Activated CD8-positive, alpha-beta memory T cell treated with anti-CD3 and anti-CD28 coated beads for 24 hours (primary cell): ENCODE data around the gene P2RX7.
"Not testable (repeated sequence)": the region's sequence is repeated elsewhere in the genome, so short reads cannot be mapped to it uniquely, and the experiment has no call there.

Source experiments
- DNase-seq: peaks from one replicate; pipeline ENCODE4 v3.0.0-alpha.2; 2020

The P2RX7 gene

GRCh38 chr12:121139286-121139685, 6.6 kb downstream of the P2RX7 start:
- DNase-seq, result no peak

- DNase-seq, result no peak
Observed at GRCh38 chr12:121142171-121142950, 9.7 kb downstream of the P2RX7 start.

- DNase-seq, result no peak
Observed at GRCh38 chr12:121144416-121144914, 11.8 kb downstream of the P2RX7 start.

- no peak for DNase-seq
Observed at GRCh38 chr12:121145221-121145620, 12.5 kb downstream of the P2RX7 start.

- not testable (repeated sequence) for DNase-seq
Observed at GRCh38 chr12:121149289-121149688, 16.6 kb downstream of the P2RX7 start.

GRCh38 chr12:121154793-121155375, 22.2 kb downstream of the P2RX7 start:
- DNase-seq, result no peak

DNA sequence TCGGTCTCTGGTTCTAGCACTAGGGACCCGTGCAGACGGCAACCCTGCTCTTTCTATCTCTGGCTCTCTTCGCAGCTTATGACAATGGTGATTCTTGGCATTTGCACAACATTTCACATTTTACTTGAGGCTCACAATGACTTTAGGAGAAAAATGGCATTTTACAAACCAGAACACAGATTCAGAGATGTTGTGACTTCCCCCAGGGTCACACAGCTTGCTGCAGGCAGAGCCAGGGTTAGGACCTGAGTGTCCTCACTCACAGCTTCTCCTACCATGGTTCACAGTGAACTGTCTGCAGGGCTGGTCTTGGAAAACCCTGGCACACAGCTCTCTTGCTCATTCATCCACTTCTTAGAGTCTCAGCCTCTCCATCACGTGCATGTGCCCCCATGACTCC, 23.7 kb downstream of the P2RX7 start:
- no peak for DNase-seq

DNA sequence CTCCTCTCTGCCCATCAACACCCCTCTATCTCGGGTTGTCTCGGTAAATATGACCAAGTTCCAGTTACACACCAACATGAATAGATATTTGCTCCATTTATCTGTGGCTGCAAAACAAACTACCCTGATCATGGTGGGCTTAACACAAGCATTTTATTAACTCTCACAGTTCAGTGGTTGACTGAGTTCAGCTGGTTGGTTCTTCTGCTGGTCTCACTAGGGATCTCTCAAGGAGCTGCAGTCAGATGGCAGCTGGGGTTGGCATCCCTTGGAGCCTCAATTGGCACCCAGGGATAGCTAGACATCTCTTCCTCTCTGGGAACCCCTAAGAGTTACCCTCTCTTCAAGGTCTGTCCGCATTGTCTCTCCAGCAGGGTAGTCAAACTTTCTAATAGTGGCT, 25.4 kb downstream of the P2RX7 start:
- DNase-seq, result no peak

DNA sequence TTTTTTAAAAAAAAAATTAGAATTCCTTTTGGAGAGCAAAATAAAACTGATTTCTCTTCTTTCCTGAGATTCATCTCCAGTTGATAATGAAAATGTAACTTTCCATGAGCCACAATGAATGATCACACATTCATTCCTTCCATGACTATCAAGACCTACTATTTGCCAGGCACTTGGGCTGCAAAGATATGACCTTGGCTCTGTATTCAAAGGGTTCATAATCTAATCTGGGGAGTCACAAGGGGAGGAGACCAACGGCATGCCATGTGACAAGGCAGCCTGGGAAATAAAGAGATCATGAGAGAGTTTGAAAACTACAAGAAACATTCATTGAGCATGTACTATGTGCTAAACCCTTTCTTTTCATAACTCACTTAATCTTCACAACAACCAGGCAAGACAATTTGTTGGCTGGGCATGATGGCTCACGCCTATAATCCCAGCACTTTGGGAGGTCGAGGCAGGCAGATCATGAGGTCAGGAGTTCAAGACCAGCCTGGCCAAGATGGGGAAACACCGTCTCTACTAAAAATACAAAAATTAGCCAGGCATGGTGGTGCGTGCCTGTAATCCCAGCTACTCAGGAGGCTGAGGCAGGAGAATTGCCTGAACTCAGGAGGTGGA, 26.2 kb downstream of the P2RX7 start:
- DNase-seq, result not testable (repeated sequence)

DNA sequence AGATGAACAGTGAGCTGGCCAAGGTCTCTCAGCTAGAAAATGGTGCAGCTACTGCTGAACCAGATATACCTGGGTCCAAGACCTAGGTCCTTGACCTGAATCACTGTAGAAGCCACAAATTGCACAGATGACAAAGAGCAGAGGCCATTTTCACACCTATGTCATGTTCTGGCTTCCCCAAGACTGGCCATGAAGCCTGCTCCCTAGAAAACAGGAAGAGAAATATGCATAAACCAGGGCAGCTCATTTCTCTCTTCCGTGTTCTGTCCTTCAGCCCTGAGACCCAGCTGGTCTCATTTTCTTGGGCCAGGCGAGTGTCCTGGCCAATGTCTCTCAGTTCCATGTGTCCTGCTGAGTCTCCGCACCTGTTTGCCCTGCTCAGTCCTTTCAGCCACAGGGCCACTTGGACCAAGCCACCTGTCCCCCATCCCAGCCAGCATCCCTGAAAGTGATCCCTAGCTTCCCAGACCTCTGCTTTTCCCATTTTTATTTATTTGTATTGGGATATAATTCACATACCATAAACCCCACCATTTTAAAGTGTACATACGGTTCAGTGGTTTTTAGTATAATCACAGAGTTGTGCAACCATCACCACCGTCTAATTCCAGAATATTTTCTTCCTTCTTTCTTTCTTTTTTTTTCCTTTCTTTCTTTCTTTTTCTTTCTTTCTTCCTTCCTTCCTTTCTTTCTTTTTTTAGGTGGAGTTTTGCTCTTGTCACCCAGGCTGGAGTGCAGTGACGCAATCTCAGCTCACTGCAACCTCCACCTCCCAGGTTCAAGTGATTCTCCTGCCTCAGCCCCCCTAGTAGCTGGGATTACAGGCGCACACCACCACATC, 27.0 kb downstream of the P2RX7 start:
- DNase-seq, result no peak

DNA sequence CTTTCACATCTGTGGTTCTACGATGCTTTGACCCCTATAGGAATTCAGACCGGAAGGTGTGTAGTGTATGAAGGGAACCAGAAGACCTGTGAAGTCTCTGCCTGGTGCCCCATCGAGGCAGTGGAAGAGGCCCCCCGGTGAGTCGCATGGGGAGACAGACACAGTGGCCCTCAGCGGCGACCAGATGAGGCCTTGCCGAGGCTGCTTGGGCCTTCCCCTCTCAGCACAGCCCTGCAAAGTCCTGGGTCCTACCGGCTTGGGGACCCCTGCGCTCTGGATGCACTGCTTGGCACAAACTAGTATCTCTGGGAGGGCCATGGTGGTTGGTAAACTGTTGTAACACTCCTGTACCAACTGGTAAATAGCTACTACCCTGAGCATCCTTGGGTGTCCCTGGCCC, 29.7 kb downstream of the P2RX7 start:
- no peak for DNase-seq

DNA sequence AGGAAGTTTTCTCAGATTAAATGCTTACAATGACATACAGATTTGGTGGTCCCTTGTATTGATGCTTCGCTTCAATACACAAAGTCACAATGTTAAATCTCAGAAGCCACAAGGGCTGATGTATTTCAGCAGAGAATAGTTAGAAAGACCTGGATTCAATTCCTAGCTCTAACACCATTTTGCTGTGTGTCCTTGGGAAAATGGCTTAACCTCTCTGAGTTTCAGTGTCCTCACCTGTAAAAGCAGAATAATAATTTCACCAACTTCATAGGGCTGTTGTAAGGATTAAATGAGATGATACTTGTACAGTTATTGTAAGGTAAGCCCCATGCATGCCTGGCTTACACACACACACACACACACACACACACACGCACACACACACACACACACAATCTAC, 30.3 kb downstream of the P2RX7 start:
- DNase-seq, result no peak

DNA sequence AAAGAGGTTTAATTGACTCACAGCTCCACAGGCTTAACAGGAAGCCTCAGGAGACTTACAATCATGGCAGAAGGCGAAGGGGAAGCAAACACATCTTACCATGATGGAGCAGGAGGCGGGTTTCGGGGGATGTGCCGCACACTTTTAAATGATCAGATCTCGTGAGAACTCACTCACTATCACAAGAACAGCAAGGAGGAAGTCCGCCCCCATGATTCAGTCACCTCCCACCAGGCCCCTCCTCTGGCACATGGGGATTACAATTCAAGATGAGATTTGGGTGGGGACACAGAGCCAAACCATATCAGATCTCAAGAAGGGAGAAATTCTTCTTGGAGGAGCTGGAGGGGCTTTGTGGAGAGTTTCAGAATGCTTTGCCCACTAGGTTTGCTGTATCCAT, 32.2 kb downstream of the P2RX7 start:
- not testable (repeated sequence) for DNase-seq

DNA sequence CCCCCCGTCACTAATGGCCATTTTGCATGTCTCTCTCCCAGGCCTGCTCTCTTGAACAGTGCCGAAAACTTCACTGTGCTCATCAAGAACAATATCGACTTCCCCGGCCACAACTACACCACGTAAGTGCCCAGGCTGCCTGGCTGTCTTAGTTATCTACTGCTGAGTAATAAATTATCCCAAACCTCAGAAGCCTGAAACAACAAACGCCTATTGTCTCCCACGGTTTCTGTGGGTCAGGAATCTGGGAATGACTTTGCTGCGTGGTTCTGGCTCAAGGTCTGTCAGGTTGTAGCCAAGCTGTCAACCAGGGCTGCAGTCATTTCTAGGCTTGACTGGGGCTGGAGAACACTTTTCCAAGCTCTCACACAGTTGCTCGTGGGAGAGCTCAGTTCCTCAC, 32.6 kb downstream of the P2RX7 start:
- DNase-seq, result no peak

- DNase-seq, result no peak
Observed at GRCh38 chr12:121166356-121166755, 33.7 kb downstream of the P2RX7 start.

GRCh38 chr12:121167232-121167820, 34.6 kb downstream of the P2RX7 start:
- no peak for DNase-seq

GRCh38 chr12:121167951-121168350, 35.3 kb downstream of the P2RX7 start:
- DNase-seq, result no peak

DNA sequence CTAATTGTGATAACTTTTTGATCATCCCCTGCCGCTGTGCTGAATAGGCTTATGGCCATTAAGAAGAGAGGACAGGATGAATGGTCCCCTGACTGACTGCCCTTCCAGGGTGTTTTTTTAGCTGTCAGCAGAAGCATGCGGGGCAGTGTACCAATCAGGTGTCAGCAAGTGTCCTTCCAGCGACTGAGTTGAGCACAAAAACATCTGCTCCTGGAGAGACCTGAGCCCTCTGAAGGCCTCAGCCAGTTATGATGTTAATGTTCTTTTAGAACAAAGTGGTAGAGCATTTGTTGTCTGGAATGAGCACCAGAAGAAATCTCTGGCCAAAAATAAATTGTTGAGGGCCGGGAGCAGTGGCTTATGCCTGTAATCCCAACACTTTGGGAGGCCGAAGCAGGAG, 37.5 kb downstream of the P2RX7 start:
- no peak for DNase-seq

DNA sequence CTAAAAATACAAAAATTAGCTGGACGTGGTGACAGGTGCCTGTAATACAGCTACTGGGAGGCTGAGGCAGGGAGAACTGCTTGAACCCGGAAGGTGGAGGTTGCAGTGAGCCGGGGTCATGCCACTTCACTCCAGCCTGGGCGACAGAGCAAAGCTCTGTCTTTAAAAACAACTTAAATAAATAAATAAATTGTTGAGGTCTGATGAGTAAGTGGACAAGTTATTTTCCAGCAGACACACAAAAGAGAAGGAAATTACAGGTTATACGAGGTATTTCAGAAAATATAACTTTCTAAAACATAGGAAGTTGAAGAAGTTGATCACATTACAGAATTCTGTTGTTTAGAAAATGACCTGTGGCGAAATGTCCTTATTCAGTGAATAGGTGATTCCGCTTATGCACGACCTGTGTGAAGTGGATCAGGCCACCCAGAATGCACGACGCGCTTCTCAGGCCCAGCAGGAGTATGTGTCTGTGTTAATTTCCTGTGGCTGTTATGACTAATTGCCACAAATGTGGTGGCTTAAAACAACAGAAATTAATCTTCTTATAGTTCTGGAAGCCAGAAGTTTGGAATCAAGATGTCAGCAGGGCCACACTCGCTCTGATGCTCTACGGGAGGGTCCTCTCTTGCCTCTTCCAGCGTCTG, 38.1 kb downstream of the P2RX7 start:
- DNase-seq, result no peak

DNA sequence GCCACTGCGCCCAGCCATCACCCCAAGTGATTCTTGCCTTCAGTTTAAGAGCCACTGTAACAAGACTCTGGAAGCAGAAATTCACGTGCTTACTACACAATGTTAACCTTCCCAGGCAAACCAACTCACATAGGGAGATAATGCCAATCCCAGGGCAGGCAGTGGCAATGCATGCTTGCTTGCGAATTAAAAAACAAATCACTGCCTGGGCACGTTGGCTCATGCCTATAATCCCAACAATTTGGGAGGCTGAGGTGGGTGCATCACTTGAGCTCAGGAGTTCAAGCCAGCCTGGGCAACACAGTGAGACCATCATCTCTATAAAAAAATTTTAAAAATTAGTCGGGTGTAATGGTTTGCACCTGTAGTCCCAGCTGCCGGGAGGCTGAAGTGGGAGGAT, 39.5 kb downstream of the P2RX7 start:
- no peak for DNase-seq

DNA sequence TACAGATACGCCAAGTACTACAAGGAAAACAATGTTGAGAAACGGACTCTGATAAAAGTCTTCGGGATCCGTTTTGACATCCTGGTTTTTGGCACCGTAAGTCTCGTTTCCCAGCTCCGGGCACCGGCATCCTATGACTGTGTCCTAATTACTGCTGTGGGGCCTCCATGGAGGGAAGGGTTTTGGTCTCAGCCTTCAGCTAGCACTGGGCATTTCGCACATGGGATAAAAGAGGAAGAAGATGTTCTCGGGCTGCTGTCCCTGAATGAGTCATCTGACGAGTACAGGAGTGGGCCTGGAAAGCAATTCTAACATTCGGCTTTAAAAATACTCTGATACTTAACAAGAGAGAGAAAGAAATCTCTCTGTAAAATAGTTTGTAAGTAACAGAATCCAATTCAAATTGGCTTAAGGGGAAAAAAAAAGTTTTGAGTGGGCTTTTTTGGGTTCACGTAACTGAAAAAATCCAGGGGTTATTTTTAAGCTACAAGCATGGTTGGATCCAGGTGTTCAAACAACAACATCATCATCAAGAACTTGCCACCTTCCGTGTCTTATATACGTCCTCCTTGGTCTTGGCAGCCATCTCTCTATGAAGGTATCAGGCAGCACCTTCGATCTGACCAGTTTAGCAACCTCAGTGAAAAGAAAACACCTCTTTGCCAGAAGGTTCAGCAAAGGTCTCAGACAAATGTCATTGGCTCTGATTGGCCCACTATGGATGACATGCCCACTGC, 42.9 kb downstream of the P2RX7 start:
- no peak for DNase-seq
